Calu3 (cell line): ENCODE results near the gene KBTBD12. TPM values are rescaled to one million over a fixed set of nuclear protein-coding genes. Genes with fewer than 3 reads are reported as not detected.

ENCODE experiments used
- BruUV-seq: library from RNA; stranded (reverse); fragments of 400-500 nt; replicated peaks from 2 replicates; lab custom pipeline; 2021; lab: Mats Ljungman, UMichigan
- CTCF ChIA-PET: fragments of 300-600 bp; sonication (Branson Sonifier 250); formaldehyde crosslinking; loops from one replicate; lab custom pipeline; 2022; ENCODE audit warnings: antibody characterized with exemption; lab: Charles Lee
- DNase-seq: peaks from one replicate; pipeline ENCODE4 v3.0.0; 2022
- H3K27ac Mint-ChIP-seq: one replicate; pipeline ENCODE4 v1.8.0; 2022; ENCODE audit warnings: mixed read lengths; ENCODE audit not compliant: unreplicated experiment
- H3K27me3 Mint-ChIP-seq: one replicate; pipeline ENCODE4 v1.8.0; 2022; ENCODE audit warnings: mixed read lengths; ENCODE audit not compliant: unreplicated experiment
- H3K36me3 Mint-ChIP-seq: one replicate; pipeline ENCODE4 v1.8.0; 2022; ENCODE audit warnings: mild to moderate bottlenecking, moderate library complexity, mixed read lengths; ENCODE audit not compliant: insufficient read depth, unreplicated experiment
- H3K4me1 Mint-ChIP-seq: one replicate; pipeline ENCODE4 v1.8.0; 2022; ENCODE audit warnings: mild to moderate bottlenecking, low read depth, mixed read lengths; ENCODE audit not compliant: unreplicated experiment
- H3K4me3 Mint-ChIP-seq: one replicate; pipeline ENCODE4 v1.8.0; 2022; ENCODE audit warnings: mild to moderate bottlenecking, low read depth, moderate library complexity, mixed read lengths; ENCODE audit not compliant: unreplicated experiment
- H3K9me3 Mint-ChIP-seq: one replicate; pipeline ENCODE4 v1.8.0; 2022; ENCODE audit warnings: low read depth, mixed read lengths; ENCODE audit not compliant: unreplicated experiment
- intact Hi-C: fragments of 100-400 bp; cut with micrococcal nuclease; formaldehyde crosslinking; loops from one replicate; pipeline ENCODE4 v1.10.0; 2022; ENCODE audit not compliant: unreplicated experiment
- total RNA-seq: library from RNA; stranded (reverse); gene quantifications from 2 replicates; pipeline ENCODE4 v1.2.3, GENCODE V29; 2022
- TF ChIP-seq, protein P1 (sequence below): fragments of 200-600 bp; IDR thresholded peaks from one replicate; pipeline ENCODE4 v1.8.0; 2022; ENCODE audit warnings: antibody characterized with exemption; ENCODE audit not compliant: unreplicated experiment

KBTBD12 gene
- total RNA-seq, 1 experiment from 2014 or later, result 0.07 TPM

DNA sequence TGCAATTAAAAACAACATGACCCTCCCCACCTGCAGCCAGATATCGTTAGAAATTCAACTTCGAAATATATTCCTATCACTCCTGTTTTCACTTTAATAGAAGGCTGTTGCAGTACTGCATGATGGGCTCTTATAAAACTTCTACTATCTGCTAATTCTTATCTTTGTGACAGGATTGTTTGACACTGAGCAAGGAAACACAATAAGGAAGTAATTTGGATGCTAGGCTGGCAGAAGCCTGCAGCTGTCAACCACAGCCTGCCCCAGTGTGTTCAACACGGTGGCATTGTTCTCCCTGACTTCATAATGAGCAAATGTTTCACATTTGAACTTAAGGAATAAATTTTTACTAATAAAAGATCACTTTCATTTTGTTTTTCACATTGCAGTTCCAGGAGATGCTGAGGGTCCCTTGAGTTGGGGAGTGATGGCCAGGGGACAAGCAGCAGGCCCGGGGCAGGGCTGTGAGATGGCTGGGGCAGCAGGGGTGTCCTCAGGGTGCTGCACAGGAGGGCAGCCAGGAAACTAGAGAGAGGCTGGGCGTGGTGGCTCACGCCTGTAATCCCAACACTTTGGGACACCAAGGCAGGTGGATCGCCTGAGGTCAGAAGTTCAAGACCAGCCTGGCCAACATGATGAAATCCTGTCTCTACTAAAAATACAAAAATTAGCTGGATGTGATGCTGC, 72.4 kb downstream of the KBTBD12 start:
- TF ChIP-seq, protein P1, sequence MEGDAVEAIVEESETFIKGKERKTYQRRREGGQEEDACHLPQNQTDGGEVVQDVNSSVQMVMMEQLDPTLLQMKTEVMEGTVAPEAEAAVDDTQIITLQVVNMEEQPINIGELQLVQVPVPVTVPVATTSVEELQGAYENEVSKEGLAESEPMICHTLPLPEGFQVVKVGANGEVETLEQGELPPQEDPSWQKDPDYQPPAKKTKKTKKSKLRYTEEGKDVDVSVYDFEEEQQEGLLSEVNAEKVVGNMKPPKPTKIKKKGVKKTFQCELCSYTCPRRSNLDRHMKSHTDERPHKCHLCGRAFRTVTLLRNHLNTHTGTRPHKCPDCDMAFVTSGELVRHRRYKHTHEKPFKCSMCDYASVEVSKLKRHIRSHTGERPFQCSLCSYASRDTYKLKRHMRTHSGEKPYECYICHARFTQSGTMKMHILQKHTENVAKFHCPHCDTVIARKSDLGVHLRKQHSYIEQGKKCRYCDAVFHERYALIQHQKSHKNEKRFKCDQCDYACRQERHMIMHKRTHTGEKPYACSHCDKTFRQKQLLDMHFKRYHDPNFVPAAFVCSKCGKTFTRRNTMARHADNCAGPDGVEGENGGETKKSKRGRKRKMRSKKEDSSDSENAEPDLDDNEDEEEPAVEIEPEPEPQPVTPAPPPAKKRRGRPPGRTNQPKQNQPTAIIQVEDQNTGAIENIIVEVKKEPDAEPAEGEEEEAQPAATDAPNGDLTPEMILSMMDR, result no peak

DNA sequence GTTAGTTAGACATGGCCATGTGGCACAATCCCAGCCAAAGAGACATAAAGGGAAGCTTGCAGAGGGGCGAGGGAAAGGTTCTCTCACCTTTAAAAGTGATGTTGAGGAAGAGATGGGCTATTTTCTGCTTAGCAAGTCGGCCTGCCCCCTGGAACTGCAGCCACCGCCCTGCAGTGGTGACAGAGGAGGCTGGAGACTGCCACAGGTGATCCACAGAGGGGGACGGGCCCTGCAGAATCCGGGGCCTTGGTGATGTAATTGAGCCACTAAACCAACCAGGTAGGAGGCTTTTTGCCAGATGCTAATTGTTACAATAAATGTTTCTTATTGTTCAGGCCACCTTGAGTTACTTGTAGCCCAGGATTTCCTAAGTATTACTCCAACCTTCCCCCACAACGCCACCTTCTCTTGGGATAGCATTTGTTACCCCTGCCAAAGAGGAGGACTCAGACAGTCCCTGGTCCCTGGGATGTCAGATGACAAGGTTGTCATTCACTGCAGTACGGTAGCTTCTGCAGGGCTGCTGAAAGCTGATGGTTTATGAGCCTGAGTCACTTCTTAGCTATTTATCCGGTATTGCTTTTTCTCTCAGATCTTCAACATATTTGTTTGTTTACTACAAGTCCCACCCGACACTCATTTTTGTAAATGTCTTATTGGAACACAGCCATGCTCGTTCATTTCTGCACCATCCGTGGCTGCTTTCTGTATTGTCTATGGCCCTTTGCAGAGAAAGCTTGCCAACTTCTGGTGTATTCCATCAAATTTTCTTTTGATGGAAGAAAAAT, 73.9 kb downstream of the KBTBD12 start:
- Mint-ChIP-seq H3K36me3 (no peaks in the 10 kb centered on the region), H3K27ac (no peak overlapping the region), H3K27me3 (peaks cover 35% of the 10 kb centered on the region), H3K4me3 (no peak overlapping the region), H3K4me1 (no peaks in the 10 kb centered on the region), H3K9me3 (no peaks in the 10 kb centered on the region)
- intact Hi-C loops, result no loop called here
- DNase-seq, result no peak
- BruUV-seq, result no TSS peak
- CTCF ChIA-PET, result interaction anchor here (0.5 kb wide), 1 partner anchor 19 kb away, joined by 3 read pairs; no protein-coding TSS in a partner anchor
- TF ChIP-seq, protein P1, result no peak

More for the DNA sequence above, 72.4 kb downstream of the KBTBD12 start:
- Mint-ChIP-seq H3K27me3 (peaks cover 50% of the 10 kb centered on the region), H3K4me3 (no peak overlapping the region), H3K9me3 (no peaks in the 10 kb centered on the region), H3K27ac (no peak overlapping the region), H3K4me1 (no peaks in the 10 kb centered on the region), H3K36me3 (no peaks in the 10 kb centered on the region)
- intact Hi-C loops, result no loop called here
- CTCF ChIA-PET, result no interaction called here
- BruUV-seq, result no TSS peak
- DNase-seq, result no peak

DNA sequence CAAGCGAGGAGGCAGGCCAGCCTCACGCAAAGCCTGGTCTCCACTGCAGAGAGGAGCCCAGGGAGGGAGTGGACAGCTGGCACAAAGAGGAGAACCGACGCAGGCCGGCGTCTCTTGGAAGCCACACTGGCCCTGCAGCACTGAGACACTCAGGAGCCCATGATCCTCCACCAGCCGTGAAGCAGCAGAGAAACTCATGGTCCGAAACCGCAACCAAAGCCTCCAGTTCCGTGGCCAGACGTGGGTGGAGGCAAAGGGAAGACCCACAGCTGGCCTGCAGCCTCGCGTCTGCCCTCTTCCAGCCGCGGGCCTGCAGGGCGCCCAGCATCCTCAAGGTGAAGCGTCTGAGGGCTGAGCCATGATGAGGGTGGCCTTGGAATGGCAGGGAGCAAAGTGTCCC, 75.0 kb downstream of the KBTBD12 start:
- intact Hi-C loops, result no loop called here
- BruUV-seq, result no TSS peak
- CTCF ChIA-PET, result no interaction called here
- no peak for DNase-seq
- H3K27ac Mint-ChIP-seq, result no peak overlapping the region
- peaks cover 25% of the 10 kb centered on the region for H3K27me3 Mint-ChIP-seq
- H3K9me3 Mint-ChIP-seq, result no peaks in the 10 kb centered on the region
- TF ChIP-seq, protein P1, result no peak
- H3K36me3 Mint-ChIP-seq, result no peaks in the 10 kb centered on the region
- no peak overlapping the region for H3K4me3 Mint-ChIP-seq
- no peaks in the 10 kb centered on the region for H3K4me1 Mint-ChIP-seq

DNA sequence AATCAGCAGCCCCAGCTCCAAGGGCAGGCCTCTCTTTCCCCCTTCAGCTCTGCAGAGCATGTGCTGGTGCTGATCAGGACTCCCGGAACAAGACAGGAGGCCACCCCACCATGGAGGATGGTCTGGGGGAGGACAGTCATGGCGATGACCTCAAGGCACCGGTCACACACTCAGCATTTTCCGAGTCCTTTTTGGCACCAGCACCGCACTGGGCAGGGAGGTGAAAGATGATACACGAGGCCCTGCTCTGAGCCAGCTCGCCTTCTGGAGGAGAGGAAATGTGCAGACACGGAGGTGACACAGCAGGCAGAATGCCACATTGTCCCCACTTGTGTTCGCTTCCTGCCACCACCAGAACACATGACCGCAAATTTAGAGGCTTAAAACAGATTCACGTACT, 75.4 kb downstream of the KBTBD12 start:
- no peaks in the 10 kb centered on the region for H3K4me1 Mint-ChIP-seq
- peaks cover 25% of the 10 kb centered on the region for H3K27me3 Mint-ChIP-seq
- no peak overlapping the region for H3K4me3 Mint-ChIP-seq
- CTCF ChIA-PET, result no interaction called here
- no peak overlapping the region for H3K27ac Mint-ChIP-seq
- BruUV-seq, result no TSS peak
- no peaks in the 10 kb centered on the region for H3K36me3 Mint-ChIP-seq
- H3K9me3 Mint-ChIP-seq, result no peaks in the 10 kb centered on the region
- no peak for DNase-seq
- intact Hi-C loops, result no loop called here
- TF ChIP-seq, protein P1, result no peak
